ENCODE results near the gene ATP9A. TPM values are rescaled to one million over a fixed set of nuclear protein-coding genes. Genes with fewer than 3 reads are reported as not detected.

ATP9A gene
- total RNA-seq, 1 experiment from 2014 or later, result 16.8 TPM

DNA sequence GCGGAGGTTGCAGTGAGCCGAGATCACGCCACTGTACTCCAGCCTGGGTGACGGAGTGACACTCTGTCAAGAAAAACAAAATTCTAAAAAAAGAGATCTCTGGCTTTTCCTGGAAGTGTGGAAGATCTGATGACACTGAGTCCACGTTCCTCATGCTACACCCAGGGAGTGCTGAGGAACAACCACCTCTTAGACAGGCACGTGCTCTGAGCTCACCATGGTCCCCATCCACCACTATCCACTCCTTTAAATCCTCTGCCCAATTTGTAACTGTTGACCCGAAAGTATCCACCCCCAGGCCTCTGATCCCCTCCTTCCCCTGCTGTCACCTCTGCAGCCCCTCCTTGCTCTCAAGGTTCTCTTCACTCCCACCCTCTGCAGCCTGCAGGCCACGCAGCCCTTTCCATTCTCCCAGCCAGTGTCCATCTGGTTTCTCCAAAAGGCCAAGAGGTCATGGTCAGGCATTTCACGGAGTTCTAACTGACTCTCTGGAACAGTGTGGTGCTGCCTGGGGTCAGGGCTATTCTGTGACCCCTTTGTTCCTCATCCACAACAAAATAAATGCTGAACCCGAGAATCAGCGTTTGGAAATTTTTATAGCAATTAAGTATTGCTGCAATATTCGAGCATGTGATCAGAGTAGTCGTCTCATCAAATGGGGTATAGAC is 88.8 kb downstream of the ATP9A start:
- no peaks in the 10 kb centered on the region for H3K79me2 ChIP-seq (ENCODE audit: insufficient read depth, low read length)
- H3K27me3 ChIP-seq (ENCODE audit: insufficient read depth, low read length), result no peaks in the 10 kb centered on the region
- H4K20me1 ChIP-seq (ENCODE audit: insufficient read depth), result no peaks in the 10 kb centered on the region
- BruUV-seq (replicated peaks), result no TSS peak
- no peak overlapping the region for H3K4me2 ChIP-seq (ENCODE audit: low read length)
- no peaks in the 10 kb centered on the region for H3K4me1 ChIP-seq (ENCODE audit: control insufficient read depth in 1 of 2, insufficient read depth in 2 of 2, low read length in 2 of 2)
- no peak overlapping the region for H3K4me3 ChIP-seq (replicated peaks in 1 of 2; ENCODE audit: low read depth in 1 of 2, low read length in 2 of 2)
- H3K9me3 ChIP-seq (ENCODE audit: control insufficient read depth in 1 of 2, insufficient read depth in 1 of 2, low read depth in 1 of 2, low read length in 2 of 2), result no peaks in the 10 kb centered on the region
- H3K9me2 ChIP-seq (ENCODE audit: insufficient read depth), result no peaks in the 10 kb centered on the region
- no peak overlapping the region for H3K27ac ChIP-seq (ENCODE audit: low read depth, low read length)
- no peak overlapping the region for H2AFZ ChIP-seq (ENCODE audit: low read depth, low read length, poor library complexity, severe bottlenecking)
- intact Hi-C loops (cut with micrococcal nuclease), result no loop called here
- DNase-seq (ENCODE audit: low read depth, low spot score) (no peak), ATAC-seq (no peak)
- no peak overlapping the region for H3K9ac ChIP-seq (ENCODE audit: low read length)
- RAD21 ChIA-PET (ENCODE audit: low non-redundant PET in 1 of 2, low total read pairs in 2 of 2, uncharacterized antibody in 2 of 2, unreplicated experiment in 2 of 2), result no interaction called here
- TF ChIP-seq REST (IDR thresholded peaks at IDR 0.05; ENCODE audit: low read depth), result no peak
- TF ChIP-seq ELF1 (IDR thresholded peaks at IDR 0.05; ENCODE audit: borderline replicate concordance, low read depth), result no peak
- no peak for TF ChIP-seq RAD21 (IDR thresholded peaks at IDR 0.05; ENCODE audit: low read depth)
- TF ChIP-seq SIN3A (IDR thresholded peaks at IDR 0.05; ENCODE audit: low read depth), result no peak
- no peak for TF ChIP-seq POLR2A (IDR thresholded peaks at IDR 0.05; ENCODE audit: borderline replicate concordance, extremely low read depth, insufficient read depth, insufficient read length)
- no peak for TF ChIP-seq ZFX (IDR thresholded peaks at IDR 0.05)
- TF ChIP-seq, protein P1, sequence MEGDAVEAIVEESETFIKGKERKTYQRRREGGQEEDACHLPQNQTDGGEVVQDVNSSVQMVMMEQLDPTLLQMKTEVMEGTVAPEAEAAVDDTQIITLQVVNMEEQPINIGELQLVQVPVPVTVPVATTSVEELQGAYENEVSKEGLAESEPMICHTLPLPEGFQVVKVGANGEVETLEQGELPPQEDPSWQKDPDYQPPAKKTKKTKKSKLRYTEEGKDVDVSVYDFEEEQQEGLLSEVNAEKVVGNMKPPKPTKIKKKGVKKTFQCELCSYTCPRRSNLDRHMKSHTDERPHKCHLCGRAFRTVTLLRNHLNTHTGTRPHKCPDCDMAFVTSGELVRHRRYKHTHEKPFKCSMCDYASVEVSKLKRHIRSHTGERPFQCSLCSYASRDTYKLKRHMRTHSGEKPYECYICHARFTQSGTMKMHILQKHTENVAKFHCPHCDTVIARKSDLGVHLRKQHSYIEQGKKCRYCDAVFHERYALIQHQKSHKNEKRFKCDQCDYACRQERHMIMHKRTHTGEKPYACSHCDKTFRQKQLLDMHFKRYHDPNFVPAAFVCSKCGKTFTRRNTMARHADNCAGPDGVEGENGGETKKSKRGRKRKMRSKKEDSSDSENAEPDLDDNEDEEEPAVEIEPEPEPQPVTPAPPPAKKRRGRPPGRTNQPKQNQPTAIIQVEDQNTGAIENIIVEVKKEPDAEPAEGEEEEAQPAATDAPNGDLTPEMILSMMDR (IDR thresholded peaks at IDR 0.05 in 2 of 3, conservative IDR thresholded peaks at IDR 0.05 in 1 of 3; ENCODE audit: borderline replicate concordance in 1 of 3, insufficient read depth in 1 of 3, low read depth in 2 of 3, low read length in 2 of 3), result no peak
- no peak for TF ChIP-seq EZH2 (IDR thresholded peaks at IDR 0.05)
- TF ChIP-seq TCF7L2 (IDR thresholded peaks at IDR 0.05; ENCODE audit: borderline replicate concordance, extremely low read depth, insufficient read depth, insufficient read length), result no peak
- TF ChIP-seq YY1 (IDR thresholded peaks at IDR 0.05; ENCODE audit: extremely low read depth, insufficient replicate concordance, low read depth, low read length), result no peak
- TF ChIP-seq EGR1 (IDR thresholded peaks at IDR 0.05; ENCODE audit: low read depth), result no peak
- no peak for TF ChIP-seq JUND (IDR thresholded peaks at IDR 0.05)
- POLR2A ChIA-PET, result no interaction called here
- CTCF ChIA-PET, result no interaction called here
- no peaks in the 10 kb centered on the region for H3K36me3 ChIP-seq (ENCODE audit: control insufficient read depth in 1 of 2, insufficient read depth in 2 of 2, low read length in 2 of 2)

Data from HCT116 (cell line).